ENCODE measurements around the gene GJC1.

The GJC1 gene

DNA sequence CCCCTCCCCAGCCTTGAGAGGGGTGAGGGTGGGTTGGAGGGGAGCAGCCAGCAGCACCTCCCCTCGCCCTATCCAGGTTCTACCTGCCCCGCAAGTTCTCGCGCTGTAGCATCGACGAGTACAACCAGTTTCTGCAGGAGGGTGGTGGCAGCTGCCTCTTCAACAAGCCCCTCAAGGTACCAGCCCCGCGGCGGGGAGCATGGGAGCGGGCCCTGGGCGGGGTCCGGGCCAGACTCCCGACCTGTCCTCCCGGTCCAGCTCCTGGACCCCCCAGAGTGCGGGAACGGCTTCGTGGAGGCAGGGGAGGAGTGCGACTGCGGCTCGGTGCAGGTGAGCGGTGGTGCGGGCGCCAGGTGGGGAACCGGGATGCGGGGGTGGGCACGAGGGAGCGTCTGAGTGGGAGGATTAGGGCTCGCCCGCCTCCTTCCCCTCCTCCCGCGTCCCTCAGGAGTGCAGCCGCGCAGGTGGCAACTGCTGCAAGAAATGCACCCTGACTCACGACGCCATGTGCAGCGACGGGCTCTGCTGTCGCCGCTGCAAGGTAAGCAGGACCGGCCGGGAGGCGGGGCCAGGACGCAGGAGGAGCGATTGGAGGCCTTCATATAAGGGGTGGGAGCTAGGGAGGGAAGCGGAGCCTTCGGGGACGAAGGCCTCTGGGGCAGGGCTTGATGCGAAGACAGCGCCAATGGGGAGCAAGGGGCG lies 54.8 kb downstream of the GJC1 start:
- Histone ChIP-seq H3K36me3 (replicated peaks) (no peaks in the 10 kb centered on the region; the same call in 1 of the 2 replicates), H3K4me3 (peak overlapping the region; percentile 46), H3K27me3 (ENCODE audit: low read depth) (no peaks in the 10 kb centered on the region), H3K9me3 (no peaks in the 10 kb centered on the region), H3K4me1 (peaks cover 7% of the 10 kb centered on the region)
- in situ Hi-C loops (cut with MboI; ENCODE audit: low sequenced_read_pairs), result loop anchor here (5.0 kb wide), 1 partner anchor 92 kb away; no protein-coding TSS in a partner anchor
- DNase-seq (ENCODE audit: low spot score in 2 of 2), result peak; percentile 99 to 100

DNA sequence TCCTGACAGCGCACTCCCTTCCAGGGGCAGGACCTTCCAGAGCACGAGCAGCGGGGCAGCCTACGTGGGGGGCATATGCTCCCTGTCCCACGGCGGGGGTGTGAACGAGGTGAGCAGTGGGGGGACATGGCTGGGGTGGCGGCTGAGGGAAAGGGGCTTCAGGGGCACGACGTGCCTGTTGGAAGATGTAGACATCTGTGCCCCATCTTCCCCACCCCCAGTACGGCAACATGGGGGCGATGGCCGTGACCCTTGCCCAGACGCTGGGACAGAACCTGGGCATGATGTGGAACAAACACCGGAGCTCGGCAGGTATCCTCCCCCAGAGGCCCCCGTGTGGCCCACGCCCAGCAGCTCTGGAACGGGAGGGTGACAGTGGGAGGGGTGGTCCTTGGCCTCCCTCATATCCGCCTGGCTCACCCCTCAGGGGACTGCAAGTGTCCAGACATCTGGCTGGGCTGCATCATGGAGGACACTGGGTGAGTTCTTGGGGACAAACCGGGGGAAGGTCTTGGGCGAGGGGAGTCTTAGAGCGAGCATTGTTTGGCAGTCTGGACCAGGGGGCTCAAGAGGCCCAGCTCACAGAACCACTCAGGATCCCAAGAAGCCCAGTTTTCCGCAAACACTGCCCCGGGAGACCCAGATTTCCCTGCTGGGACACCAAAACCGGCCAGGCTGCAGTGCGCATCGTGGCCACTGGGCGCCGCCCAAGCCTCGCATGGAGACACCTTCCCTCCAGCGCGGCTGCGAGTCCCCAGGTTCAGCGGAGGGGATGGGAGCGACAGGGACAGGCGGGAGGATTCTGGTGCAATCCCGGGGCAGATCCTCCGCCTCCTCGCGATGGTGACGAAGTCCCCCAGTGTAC lies 55.6 kb downstream of the GJC1 start:
- no peaks in the 10 kb centered on the region; the same call in 1 of the 2 replicates for H3K36me3 ChIP-seq (replicated peaks)
- H3K4me3 ChIP-seq, result peak overlapping the region; percentile 46
- no peaks in the 10 kb centered on the region for H3K9me3 ChIP-seq
- peak; percentile 79 to 97 for DNase-seq (ENCODE audit: low spot score in 2 of 2)
- no peaks in the 10 kb centered on the region for H3K27me3 ChIP-seq (ENCODE audit: low read depth)
- in situ Hi-C loops (cut with MboI; ENCODE audit: low sequenced_read_pairs), result loop anchor here (5.0 kb wide), 1 partner anchor 93 kb away; no protein-coding TSS in a partner anchor
- H3K4me1 ChIP-seq, result peaks cover 7% of the 10 kb centered on the region

DNA sequence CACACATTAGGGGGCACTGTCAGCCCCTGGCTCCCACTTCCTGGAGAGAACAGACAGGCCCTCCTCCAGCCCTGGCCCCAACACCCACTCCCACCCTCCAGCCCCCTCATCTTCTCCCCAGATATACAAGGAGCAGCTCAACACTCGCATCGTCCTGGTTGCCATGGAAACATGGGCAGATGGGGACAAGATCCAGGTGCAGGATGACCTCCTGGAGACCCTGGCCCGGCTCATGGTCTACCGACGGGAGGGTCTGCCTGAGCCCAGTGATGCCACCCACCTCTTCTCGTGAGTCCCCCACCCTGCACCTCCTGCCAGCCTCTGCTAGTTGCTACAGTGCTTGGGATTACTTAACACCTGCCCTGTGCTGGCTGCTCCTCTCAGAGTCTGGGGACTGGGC lies 56.9 kb downstream of the GJC1 start:
- Histone ChIP-seq H3K36me3 (replicated peaks) (no peaks in the 10 kb centered on the region; the same call in 1 of the 2 replicates), H3K9me3 (no peaks in the 10 kb centered on the region), H3K4me1 (peaks cover 7% of the 10 kb centered on the region), H3K27me3 (ENCODE audit: low read depth) (no peaks in the 10 kb centered on the region), H3K4me3 (no peak overlapping the region)
- no peak for DNase-seq (ENCODE audit: low spot score in 2 of 2)
- in situ Hi-C loops (cut with MboI; ENCODE audit: low sequenced_read_pairs), result no loop called here

DNA sequence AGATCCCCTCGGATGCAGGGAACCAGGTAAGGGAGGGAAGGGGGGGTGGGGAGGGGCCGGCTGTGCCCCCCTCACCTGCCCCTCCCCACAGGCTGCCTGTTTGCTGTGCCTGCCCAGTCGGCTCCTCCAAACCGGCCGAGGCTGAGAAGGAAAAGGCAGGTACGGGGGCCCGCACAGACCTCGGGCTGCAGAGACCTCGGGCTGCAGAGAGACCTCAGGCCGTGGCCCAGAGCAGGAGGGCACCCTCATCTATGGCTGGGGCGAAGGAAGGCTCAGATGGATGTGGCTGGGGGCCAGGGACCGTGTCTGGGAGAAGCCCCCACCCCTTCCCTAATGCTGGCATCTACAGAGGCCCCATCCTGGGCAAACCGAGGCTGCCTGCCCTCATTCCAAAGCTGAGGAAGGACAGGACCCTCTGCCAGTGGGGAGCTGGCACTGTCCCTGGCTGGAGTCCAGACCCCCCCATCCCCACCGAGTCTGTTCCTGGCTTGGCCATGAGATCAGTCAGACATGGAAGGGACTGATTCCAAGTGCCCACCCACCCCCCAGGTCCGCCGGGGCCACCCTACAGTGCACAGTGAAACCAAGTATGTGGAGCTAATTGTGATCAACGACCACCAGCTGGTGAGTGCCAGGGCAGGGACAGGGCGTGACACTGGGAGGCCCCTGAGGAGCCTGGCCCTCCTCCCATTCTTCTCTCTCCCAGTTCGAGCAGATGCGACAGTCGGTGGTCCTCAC lies 57.6 kb downstream of the GJC1 start:
- H3K27me3 ChIP-seq (ENCODE audit: low read depth), result no peaks in the 10 kb centered on the region
- no peak overlapping the region for H3K4me3 ChIP-seq
- DNase-seq (ENCODE audit: low spot score in 2 of 2), result no peak
- no peaks in the 10 kb centered on the region; the same call in 1 of the 2 replicates for H3K36me3 ChIP-seq (replicated peaks)
- in situ Hi-C loops (cut with MboI; ENCODE audit: low sequenced_read_pairs), result no loop called here
- no peaks in the 10 kb centered on the region for H3K9me3 ChIP-seq
- H3K4me1 ChIP-seq, result peaks cover 7% of the 10 kb centered on the region

DNA sequence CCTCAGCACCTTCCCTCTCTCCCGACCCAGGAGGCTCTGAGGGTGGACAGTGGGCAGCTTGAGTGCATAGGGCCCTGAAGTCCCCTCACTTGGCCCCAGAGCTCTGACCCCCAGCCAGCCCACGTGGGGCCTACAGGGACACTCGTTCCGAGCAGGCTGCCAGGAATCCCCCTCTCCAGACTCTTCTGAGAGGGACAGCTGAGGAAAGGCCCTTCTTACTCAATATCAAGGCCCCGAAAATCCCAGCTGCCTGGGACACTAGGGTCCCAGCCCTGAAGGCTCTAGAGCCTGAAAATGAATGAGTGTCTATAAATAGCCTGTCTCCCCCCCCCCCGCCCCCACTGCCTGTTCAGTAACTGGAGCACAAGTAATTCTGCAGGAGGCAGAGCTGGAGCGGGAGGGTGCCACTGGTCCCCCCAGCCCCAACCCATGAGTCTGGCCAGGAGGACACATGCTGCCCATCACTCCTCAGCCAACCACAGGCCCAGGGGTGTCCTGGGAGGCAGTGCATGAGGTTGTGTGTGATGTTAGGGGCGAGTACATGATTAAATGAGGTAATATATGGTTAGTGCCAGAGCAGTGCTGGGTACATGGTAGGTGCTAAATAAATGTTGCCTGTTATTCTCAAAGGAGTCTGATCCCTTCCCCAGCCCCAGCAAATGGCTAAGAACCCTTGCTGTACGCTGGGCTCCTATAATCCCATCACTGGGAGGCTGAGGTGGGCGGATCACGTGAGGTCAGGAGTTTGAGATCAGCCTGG lies 59.7 kb downstream of the GJC1 start:
- Histone ChIP-seq H3K4me1 (peaks cover 4% of the 10 kb centered on the region), H3K36me3 (replicated peaks) (no peaks in the 10 kb centered on the region), H3K27me3 (ENCODE audit: low read depth) (no peaks in the 10 kb centered on the region), H3K4me3 (no peak overlapping the region), H3K9me3 (no peaks in the 10 kb centered on the region)
- DNase-seq (ENCODE audit: low spot score in 2 of 2), result no peak
- in situ Hi-C loops (cut with MboI; ENCODE audit: low sequenced_read_pairs), result no loop called here

DNA sequence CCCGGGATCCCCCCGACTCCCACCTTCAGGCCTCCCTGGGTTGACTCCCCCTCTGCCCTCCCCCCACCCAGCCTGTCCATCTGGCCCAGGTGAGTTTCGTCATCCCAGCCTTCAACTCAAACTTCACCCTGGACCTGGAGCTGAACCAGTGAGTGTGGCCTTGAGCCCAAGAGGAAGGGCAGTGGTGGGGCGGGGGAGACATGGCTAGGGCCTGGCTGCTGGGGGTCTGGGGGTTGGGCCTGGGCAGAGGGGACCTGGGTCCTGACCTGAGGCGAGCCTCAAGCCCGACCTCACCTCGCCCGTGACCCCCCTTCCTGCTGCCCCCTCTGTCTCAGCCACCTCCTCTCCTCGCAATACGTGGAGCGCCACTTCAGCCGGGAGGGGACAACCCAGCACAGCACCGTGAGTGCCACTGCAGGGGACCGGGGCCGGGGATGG lies 60.4 kb downstream of the GJC1 start:
- Histone ChIP-seq H3K4me3 (no peak overlapping the region), H3K36me3 (replicated peaks) (no peaks in the 10 kb centered on the region), H3K4me1 (peaks cover 4% of the 10 kb centered on the region), H3K9me3 (no peaks in the 10 kb centered on the region), H3K27me3 (ENCODE audit: low read depth) (no peaks in the 10 kb centered on the region)
- in situ Hi-C loops (cut with MboI; ENCODE audit: low sequenced_read_pairs), result no loop called here
- DNase-seq (ENCODE audit: low spot score in 2 of 2), result no peak

DNA sequence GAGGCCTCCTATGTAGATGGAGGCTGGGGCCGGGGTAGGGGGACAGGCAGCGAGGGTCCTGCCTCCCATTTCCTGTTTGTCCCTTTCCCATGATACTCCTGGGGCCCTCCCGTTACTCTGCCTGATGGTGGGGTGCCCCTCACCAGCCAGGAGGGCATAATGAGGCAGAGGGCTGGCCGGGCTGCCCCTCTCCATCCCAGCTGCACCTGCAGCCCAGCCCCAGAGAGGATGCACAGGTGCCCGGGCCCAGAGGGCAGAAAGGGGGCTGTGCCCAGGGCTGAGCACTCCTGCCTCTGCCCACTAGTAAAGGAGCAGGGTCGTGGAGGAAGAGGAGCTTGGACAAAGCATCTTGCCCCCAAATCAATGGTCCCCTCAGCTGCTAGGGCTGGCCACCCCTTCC lies 60.9 kb downstream of the GJC1 start:
- H3K4me3 ChIP-seq, result no peak overlapping the region
- no peaks in the 10 kb centered on the region for H3K9me3 ChIP-seq
- H3K27me3 ChIP-seq (ENCODE audit: low read depth), result no peaks in the 10 kb centered on the region
- no peaks in the 10 kb centered on the region for H3K36me3 ChIP-seq (replicated peaks)
- no peaks in the 10 kb centered on the region for H3K4me1 ChIP-seq
- no peak for DNase-seq (ENCODE audit: low spot score in 2 of 2)
- in situ Hi-C loops (cut with MboI; ENCODE audit: low sequenced_read_pairs), result no loop called here

DNA sequence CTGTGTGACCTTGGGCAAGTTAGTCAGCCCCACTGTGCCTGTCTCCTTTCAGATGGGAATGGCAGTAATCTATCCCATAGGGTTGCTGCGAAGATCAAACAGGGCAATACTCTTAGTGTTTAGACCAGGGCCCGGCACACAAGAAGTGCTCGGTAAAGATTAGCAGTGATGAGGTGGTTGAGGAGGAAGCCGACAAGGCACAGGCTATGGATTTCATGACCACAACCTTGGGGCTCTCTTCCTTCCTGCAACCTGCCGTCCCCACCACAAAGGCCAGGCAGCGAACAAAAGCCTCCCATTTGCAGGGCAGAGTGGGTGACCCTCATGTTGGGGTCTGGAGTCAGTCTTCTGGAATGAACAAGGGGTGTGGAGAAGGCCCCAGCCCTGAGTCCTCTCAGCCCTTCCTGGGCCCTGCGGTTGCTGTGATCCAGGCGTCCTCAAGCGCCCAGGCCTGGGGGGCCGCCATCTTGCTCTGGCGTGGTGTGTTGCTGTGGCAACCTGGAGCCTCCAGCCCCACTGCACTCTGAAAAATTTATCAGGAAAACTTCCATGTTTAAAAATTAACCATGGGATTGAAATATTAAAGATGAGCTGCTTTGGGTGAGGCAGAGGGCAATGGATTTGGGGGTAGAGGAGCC lies 61.5 kb downstream of the GJC1 start:
- Histone ChIP-seq H3K27me3 (ENCODE audit: low read depth) (no peaks in the 10 kb centered on the region), H3K4me3 (no peak overlapping the region)
- in situ Hi-C loops (cut with MboI; ENCODE audit: low sequenced_read_pairs), result no loop called here

DNA sequence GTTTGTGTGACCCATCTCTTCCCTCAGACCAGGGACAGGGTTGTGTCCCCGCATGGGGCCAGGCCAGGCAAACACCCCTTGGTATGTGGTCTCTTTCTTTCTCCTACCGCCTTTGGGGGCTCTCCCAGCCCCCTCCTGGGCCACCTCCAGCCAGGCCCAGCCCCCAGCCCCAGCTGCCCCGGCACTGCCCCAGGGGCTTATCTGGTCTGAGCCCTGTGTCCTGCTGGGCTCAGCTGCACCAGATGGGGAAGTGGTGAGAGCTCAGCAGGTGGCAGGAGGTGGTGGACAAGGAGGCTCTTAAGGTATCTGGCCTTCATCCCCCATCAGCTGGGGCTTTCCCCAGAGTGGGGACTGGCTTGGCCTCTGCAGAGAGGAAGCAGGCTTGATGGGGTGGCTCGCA lies 62.6 kb downstream of the GJC1 start:
- DNase-seq (ENCODE audit: low spot score in 2 of 2), result no peak
- no peaks in the 10 kb centered on the region for H3K27me3 ChIP-seq (ENCODE audit: low read depth)
- no peak overlapping the region for H3K4me3 ChIP-seq
- no peaks in the 10 kb centered on the region for H3K9me3 ChIP-seq
- H3K36me3 ChIP-seq (replicated peaks), result no peaks in the 10 kb centered on the region
- no peaks in the 10 kb centered on the region for H3K4me1 ChIP-seq
- in situ Hi-C loops (cut with MboI; ENCODE audit: low sequenced_read_pairs), result no loop called here

More for the DNA sequence above, 61.5 kb downstream of the GJC1 start:
- Histone ChIP-seq H3K36me3 (replicated peaks) (no peaks in the 10 kb centered on the region), H3K9me3 (no peaks in the 10 kb centered on the region), H3K4me1 (no peaks in the 10 kb centered on the region)
- DNase-seq (ENCODE audit: low spot score in 2 of 2), result no peak

DNA sequence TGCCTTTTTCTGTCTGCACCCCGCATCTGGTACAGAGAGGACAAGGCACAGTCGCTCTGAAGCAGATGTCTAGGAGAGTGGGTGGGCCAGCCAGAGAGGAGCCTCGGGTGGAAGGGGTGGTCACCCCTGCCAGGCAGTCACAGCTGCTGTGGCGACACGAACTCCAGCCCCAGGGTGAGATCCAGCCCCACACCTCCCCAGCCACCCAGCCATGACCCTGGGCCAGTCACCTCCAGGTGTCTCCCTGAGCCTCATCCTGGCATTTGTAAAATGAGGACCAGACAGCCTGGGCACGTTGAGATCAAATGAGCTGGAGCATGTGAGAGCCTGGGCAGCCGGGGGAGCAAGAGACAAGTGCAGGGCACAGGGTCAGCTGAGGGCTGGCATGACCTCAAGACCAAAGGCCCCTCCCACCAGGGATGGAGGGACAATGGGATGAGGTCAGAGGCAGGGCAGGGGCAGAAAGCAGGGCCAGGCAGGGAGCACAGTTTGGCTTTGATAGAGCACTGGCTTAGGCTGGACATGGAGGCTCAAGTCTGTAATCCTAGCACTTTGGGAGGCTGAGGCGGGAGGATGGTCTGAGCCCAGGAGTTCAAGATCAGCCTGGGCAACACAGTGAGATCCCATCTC lies 63.6 kb downstream of the GJC1 start:
- Histone ChIP-seq H3K4me3 (no peak overlapping the region), H3K9me3 (no peaks in the 10 kb centered on the region), H3K4me1 (no peaks in the 10 kb centered on the region), H3K27me3 (ENCODE audit: low read depth) (no peaks in the 10 kb centered on the region), H3K36me3 (replicated peaks) (no peaks in the 10 kb centered on the region)
- in situ Hi-C loops (cut with MboI; ENCODE audit: low sequenced_read_pairs), result no loop called here
- no peak for DNase-seq (ENCODE audit: low spot score in 2 of 2)

DNA sequence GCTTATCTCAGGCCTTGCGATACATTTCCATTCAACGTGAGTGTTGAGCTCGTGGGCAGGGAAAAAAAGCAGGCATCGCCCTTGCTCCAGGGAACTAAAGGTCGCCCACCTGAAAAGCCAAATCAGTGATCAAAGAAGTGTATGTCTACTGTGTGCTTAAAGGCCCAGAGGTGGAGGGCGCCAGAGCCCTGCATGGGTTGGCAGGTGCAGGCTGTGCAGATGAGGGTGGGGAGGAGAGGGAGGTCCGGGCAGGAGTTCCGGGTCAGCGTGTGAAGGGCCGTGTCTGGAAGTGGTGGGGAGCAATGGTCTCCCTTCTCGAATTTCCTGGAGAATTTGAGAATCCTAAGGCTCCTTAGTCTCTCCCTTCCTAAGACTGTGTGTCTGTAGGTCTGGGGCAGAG lies 64.1 kb downstream of the GJC1 start:
- Histone ChIP-seq H3K4me3 (no peak overlapping the region), H3K27me3 (ENCODE audit: low read depth) (no peaks in the 10 kb centered on the region), H3K36me3 (replicated peaks) (no peaks in the 10 kb centered on the region), H3K9me3 (no peaks in the 10 kb centered on the region), H3K4me1 (no peaks in the 10 kb centered on the region)
- no peak for DNase-seq (ENCODE audit: low spot score in 2 of 2)
- in situ Hi-C loops (cut with MboI; ENCODE audit: low sequenced_read_pairs), result no loop called here

DNA sequence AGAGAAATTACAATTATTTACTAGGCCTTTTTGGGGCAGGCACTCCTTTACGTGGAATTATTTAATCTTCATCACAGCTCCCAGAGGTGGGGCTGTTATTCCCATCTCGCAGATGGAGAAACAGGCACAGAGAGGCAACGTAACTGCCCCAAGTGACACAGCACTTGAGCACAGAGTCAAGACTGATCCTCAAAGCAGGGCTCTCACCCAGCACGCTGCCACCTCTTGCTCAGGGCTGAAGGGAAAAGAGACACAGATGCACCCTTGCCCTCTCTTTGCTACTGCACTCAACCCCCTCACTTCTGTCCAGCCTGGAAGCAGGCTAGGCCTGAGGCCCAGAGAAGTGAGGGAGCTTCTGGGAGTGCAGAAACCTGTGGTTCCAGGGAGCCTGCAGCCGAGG lies 66.9 kb downstream of the GJC1 start:
- Histone ChIP-seq H3K4me1 (peaks cover 7% of the 10 kb centered on the region), H3K4me3 (no peak overlapping the region), H3K36me3 (replicated peaks) (no peaks in the 10 kb centered on the region), H3K9me3 (no peaks in the 10 kb centered on the region), H3K27me3 (ENCODE audit: low read depth) (no peaks in the 10 kb centered on the region)
- no peak for DNase-seq (ENCODE audit: low spot score in 2 of 2)
- in situ Hi-C loops (cut with MboI; ENCODE audit: low sequenced_read_pairs), result no loop called here
